ENCODE measurements around the gene GNA14.
"Not testable (repeated sequence)": the region's sequence is repeated elsewhere in the genome, so short reads cannot be mapped to it uniquely, and the experiment has no call there.

The GNA14 gene

DNA sequence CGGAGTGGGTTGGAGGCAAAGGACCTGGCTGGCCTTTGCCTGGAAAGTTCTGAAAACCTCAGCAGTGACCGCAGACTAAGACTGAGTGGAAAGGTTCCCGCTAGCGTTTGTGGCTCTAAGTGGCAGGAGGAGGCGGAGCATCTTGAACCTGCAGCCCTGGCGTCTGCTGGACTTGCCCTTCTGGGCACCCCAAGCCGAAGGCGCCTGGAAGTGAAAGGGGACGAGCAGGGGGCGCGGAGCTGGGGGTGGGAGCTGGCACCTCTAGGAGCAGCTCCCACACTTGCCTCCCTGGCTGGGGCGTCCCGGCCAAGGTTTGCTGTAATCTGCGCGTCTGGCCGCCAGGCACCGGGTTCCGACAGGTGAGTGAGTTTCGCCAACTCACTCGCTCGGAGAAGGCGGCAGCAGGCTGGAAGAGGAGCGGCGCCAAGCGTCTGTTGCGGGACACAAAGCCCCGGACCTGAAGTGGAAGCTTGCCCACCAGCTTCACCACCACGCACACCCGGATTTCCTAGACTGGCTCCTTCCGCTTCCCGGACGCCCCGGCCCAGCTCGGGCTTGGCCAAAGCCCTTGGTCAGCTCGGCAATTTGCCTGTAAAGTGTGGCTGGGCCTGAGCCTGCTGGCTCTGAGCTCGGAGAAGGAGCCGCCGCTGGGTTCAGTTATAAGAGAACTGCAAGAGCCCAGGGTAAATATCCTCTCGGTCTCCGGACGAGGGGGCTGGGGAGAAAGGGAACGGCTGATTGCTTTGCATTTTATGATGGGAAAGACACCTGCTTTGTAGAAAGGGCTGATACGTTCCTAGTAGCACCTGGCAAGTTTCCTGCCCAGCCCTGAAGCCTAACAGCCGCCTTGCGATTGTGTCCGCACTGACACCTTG, at the start of gene GNA14:
Gene GNA14 (minus strand): TSS at position 89 of the 875 bp plus-strand sequence. CDS start 529 bp downstream, outside the sequence.
- DNase-seq (ENCODE audit: low spot score): peak; percentile 34

DNA sequence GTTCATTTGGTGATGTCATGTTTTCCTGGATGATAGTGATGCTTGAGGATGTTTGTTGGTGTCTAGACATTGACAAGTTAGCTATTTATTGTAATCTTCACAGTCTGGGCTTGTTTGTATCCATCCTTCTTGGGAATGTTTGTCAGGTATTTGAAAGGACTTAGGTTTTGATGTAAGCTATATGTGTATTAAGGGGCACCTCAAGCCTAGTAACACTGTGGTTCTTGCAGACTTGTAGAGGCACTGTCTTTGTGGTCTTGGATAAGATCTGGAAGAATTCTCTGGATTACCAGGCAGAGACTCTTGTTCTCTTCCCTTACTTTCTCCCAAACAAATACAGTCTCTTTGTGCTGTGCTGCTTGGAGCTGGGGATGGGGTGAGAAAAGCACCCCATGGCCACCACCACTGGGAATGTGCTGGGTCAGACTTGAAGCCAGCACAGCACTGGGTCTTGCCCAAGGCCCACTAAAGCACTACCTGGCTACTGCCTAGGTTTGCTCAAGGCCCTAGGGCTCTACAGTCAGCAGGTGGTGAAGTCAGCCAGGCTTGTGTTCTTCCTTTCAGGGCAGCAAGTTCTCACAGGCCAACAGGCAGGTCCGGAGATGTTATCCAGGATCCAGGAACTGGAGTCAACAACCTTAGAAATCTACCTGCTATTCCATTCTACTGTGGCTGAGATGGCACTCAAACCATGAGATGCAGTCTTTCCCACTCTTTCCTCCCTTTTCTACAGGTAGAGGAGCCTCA, 49.3 kb upstream of the GNA14 start:
- no peak for DNase-seq (ENCODE audit: low spot score)

DNA sequence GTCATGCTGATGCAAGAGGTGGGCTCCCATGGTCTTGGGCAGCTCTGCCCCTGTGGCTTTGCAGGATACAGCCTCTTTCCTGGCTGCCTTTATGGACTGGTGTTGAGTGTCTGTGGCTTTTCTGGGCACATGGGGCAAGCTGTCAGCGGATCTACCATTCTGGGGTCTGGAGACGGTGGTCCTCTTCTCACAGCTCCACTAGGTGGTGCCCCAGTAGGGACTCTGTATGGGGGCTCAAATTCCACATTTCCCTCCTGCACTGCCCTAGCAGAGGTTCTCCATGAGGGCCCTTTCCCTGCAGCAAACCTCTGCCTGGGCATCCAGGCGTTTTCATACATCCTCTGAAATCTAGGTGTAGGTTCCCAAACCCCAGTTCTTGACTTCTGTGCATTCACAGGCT, 42.6 kb upstream of the GNA14 start:
- not testable (repeated sequence) for DNase-seq (ENCODE audit: low spot score)

DNA sequence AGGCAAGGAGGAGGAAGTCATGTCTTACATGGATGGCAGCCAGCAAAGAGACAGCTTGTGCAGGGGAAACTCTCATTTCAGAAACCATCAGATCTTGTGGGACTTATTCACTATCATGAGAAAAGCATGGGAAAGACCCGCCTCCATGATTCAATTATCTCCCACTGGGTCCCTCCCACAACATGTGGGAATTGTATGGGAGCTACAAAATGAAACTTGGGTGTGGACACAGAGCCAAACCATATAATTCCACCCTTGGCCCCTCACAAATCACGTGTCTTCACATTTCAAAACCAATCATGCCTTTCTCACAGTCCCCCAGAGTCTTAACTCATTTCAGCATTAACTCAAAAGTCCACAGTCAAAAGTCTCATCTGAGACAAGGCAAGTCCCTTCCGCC, 42.0 kb upstream of the GNA14 start:
- not testable (repeated sequence) for DNase-seq (ENCODE audit: low spot score)

DNA sequence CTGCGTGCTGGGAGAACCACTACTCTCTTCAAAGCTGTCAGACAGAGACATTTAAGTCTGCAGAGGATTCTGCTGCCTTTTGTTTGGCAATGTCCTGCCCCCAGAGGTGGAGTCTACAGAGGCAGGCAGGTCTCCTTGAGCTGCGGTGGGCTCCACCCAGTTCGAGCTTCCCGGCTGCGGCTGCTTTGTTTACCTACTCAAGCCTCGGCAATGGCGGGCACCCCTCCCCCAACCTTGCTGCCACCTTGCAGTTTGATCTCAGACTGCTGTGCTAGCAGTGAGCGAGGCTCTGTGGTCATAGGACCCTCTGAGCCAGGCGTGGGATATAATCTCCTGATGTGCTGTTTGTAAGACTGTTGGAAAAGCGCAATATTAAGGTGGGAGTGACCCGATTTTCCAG, 39.6 kb upstream of the GNA14 start:
- DNase-seq (ENCODE audit: low spot score): not testable (repeated sequence)

DNA sequence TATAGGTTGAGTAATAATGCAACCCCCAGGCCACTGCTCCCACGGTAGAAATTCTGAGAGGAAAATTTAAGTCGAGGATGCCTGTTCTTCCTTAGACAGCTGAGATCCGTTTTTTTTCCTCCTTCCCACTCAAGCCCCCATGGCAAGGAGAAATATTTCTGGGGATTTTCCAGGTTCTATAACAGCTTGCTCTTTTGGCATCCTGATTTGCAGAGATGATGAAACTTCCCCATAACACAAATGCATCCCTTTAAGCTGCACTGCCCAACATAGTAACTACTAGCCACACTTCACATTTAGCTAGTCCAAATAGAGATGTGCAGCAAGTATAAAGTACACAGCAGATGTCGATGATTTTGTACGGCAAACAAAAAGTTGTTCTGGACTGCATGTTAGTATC, 32.5 kb upstream of the GNA14 start:
- no peak for DNase-seq (ENCODE audit: low spot score)

DNA sequence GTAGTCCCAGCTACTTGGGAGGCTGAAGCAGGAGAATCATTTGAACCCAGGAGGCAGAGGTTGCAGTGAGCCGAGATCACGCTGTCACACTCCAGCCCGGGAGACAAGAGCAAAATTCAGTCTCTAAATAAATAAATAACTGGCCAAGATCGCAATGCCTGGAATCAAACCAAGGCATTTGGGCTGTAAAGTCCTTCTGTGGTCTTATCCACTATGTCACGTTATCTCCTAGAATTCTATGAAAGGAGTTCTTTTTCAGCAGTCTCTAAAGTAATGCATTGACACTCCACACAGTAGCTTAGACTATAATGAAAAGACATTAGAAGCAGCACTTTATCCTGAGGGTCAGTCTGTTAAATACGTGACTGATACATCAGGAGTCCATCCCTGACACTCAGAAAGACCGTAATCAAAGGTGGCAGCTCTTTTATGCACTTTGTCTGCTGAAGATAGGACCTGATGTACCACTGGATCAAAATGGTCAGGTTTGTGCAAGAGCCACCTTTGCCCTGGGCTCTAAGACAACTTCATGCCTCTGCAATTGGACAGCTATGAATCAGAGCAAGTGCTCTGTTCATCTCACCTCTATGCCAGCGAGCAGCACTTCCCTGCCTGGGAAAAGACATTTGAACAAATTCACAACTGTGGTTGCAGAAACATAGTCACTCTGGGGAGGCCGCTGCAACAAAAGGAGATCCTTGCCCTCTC, 31.7 kb upstream of the GNA14 start:
- no peak for DNase-seq (ENCODE audit: low spot score)

DNA sequence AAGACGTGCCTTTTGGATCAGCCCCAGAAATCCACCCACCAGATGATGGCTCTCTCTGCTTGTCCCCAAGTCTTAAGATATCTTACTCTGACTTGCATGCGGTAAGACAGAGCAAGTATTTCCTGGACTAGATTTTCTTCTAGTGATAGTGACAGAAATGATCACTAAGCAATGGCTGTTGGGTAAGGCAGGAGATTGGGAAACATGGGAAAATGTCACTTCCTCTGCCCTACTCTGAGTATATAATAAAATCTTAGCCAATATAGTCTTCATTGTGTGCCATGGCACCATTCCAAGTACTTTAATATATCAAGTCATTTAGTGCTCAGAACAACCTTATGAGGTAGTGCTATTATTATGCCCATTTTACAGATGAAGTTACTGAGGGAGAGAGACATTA, 31.0 kb upstream of the GNA14 start:
- no peak for DNase-seq (ENCODE audit: low spot score)

DNA sequence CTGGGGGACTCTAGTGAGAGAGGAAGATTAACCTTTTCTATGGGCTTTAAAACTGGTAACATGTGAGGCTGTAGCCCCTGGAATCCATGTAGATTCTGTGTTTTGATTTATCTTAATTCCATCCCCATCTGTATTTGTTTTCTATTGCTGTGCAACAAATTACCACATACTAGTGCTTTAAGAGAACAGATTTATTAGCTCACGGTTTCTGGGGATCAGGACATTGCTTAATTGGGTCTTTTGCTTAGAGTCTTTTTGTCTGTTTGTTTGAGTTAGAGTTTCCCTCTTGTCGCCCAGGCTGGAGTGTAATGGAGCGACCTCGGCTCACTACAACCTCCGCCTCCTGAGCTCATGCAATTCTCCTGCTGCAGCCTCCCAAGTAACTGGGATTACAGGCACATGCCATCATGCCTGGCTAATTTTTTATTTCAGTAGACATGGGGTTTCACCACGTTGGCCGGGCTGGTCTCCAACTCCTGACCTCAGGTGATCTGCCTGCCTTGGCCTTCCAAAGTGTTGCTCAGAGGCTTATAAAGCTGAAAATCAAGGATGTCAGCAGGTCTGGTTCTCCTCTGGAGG, 29.9 kb upstream of the GNA14 start:
- no peak for DNase-seq (ENCODE audit: low spot score)

DNA sequence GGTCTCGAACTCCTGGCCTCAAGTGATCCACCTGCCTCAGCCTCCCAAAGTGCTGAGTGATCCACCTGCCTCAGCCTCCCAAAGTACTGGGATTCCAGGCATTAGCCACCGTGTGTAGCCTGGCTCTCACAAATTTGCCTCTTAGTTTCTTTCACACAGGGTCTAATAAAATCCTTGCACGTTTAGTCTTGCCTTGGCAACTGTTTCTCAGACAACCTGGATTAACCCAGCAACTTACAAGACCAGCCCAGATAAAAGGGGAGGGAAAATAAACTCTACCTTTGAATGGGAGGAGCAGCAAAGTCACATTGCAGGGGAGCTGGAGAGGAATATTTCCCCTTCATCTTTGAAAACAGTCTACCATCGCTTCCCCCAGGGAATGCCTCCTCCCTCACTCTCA, 29.3 kb upstream of the GNA14 start:
- no peak for DNase-seq (ENCODE audit: low spot score)

DNA sequence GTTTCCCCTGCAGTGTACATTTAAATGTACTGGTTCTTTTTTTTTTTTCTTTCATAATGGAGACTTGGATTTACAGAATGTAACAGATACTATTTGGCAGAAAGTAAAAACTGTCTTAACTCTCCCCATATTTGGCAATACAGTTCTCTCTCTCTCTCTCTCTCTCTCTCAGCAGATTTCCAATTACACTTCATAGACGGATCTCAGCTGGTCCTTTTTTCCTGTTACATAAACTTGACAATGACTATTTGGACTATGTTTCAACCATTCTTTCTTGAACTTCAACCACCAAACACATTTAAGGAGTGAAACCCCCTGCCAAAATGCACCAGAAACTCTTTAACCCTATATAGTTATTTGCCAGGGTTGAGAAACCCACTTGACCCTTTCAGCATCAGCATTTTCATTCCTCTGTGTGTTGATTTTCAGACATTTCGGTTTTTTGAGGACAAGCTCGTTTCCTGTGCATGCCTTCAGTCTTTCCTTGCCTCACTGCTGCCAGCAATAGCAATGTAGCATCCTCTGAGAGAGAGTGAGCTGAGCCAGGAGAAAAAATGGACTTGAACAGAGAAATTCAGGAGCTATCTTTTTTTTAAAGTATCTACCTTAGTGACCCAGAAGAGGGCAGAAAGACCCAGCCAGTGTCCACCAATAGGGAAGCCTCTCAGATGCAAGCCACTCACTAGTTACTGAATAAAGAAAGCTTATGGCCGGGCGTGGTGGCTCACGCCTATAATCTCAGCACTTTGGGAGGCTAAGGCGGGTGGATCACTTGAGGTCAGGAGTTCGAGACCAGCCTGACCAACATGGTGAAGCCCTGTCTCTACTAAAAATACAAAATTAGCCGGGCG, 26.0 kb upstream of the GNA14 start:
- no peak for DNase-seq (ENCODE audit: low spot score)

DNA sequence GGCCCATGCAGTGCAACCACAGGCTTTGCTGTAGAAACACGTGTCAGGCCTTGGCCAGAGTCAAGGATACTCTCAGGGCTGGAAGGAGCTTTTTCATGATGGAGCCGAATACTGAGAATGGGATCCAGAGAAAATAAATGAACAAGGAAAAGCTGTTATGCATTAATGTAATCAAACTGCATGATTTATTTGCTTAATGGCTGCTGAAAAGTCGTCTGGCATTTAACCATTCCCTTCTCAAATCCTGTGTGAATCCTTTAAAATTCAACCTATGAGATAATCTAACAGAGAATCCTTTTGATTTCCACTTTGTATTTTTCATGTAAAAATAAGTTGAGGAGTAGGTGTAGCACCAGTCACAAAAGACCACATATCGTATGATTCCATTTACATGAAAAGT, 24.1 kb upstream of the GNA14 start:
- no peak for DNase-seq (ENCODE audit: low spot score)

DNA sequence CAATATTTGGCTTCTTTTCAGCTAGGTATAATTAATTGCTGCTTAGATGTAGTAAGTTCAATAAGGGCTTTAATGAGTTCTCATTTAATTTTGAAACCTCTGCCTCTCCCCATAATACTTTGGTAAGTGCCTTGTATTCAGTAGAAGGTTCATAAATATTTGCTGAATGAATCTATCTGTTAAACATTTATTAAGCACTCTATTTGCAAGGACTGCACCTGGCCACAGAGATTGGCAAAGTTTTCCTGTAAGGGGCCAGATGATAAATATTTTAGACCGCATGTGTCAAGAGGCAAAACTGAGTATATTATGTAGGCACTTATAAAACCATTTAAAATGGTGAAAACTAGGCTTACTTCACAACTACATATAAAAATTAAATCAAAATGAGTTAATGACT, 19.0 kb upstream of the GNA14 start:
- DNase-seq (ENCODE audit: low spot score): no peak

DNA sequence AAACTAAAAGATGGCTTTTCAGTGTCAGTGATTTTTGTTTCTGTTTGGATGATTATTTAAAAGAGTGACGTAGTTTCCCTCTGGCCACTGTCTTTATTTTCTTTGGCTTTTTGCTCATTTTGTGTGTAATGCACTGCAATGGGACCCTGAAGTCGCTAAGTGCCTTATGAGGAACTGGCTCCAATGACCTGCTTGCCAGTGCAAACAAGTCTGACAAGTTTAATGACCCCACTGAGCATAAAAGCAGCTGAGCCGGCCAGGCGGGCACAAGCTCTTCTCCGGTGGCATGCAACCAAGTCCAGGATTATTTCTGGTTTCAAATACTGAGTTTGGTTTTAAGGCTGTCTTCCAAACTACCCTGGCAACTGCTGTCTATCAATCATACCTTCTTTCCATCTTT, 15.6 kb upstream of the GNA14 start:
- DNase-seq (ENCODE audit: low spot score): no peak

DNA sequence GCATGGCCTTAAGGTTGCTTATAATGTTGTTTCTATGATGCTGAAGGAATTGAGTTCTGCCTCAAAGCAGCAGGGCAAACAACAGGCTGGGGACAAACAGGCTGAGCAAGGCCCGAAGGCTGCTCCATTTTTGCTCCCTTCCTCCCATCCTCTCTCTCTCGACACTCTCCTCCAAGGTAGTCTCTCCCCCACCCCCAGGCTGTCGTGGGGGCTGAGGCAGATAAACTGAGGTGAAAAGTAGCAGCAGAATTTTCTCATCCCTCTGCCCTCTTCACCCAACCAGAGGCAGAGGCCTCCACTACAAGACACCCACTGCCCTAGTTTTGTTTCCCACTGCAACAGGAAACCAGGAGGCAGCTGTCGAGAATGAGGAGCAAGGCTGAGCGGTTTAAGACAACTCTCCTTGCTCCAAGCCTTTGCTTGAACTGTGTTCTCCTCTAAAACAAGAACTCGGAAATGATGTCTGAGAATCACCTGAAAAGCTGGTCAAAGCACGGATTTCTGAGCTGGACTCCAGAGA, 13.5 kb upstream of the GNA14 start:
- DNase-seq (ENCODE audit: low spot score): no peak

DNA sequence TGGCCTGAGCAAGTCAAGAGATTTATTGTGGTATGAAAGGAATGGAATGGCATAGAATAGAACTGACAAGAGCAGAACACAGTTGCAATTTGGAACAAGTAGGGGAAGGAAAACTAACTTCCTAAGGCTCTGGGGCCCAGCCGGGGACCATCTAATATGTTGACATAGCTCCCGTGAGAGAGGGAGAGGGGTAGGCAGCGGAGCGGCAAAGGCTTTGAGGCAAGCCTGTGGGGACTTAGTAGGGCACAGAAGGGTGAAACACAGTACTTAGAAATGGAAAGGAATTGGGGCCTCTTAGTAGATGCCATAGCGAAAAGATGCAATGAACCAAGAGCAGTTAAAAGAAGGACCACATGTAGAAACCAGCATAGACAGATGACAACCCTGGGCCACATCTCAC, 11.8 kb upstream of the GNA14 start:
- no peak for DNase-seq (ENCODE audit: low spot score)

DNA sequence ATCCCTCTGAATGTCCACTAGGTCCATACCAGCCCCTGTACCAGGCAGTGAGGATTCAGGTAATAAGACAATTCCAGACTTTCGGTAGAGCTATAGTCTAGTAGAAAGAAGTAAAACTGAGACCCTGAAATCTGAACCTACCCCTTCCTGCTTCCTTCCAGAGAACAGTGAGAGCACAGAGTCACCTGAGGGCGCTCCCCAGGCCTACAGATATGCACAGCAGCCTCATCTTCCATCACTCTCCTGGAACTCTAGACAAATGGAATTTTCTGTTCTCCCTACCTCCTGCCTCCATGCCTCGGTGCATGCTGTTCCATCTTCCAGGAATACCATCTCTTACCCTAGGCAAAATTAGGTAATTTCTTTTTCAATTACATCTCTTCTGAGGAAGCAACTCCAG, 3.1 kb upstream of the GNA14 start:
- DNase-seq (ENCODE audit: low spot score): no peak

DNA sequence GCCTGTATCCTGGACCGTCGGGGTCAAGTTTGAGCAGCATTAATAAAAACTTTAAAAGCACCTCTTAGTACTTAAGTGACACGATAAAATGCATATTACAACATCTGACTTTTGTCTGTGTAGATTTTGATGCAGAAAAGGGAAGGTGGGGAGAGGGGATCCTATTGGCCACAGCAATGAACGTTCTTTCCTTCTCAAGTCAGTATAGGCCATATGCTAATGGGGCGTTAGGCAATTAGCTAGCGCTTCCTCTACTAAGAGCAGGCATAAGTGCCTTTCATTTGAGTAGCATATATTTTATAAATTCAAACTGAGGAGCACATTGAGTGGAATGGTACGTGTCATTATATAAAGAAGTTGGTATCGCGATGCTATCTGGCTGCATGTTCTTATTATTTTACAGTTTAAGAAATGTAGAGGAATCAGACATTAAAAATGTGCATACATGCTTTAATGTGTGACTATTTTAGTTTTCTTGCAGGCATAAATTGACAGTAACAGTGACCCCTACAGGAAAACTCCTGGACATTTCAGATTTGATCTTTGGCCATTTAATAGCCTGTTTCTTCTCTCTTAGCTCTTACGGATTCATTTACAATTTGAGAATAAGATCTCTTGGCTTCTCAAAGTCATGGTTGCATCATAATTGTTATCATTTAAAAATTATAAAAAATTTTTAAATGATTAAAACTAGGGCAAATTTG, 1.1 kb upstream of the GNA14 start:
- DNase-seq (ENCODE audit: low spot score): no peak

DNA sequence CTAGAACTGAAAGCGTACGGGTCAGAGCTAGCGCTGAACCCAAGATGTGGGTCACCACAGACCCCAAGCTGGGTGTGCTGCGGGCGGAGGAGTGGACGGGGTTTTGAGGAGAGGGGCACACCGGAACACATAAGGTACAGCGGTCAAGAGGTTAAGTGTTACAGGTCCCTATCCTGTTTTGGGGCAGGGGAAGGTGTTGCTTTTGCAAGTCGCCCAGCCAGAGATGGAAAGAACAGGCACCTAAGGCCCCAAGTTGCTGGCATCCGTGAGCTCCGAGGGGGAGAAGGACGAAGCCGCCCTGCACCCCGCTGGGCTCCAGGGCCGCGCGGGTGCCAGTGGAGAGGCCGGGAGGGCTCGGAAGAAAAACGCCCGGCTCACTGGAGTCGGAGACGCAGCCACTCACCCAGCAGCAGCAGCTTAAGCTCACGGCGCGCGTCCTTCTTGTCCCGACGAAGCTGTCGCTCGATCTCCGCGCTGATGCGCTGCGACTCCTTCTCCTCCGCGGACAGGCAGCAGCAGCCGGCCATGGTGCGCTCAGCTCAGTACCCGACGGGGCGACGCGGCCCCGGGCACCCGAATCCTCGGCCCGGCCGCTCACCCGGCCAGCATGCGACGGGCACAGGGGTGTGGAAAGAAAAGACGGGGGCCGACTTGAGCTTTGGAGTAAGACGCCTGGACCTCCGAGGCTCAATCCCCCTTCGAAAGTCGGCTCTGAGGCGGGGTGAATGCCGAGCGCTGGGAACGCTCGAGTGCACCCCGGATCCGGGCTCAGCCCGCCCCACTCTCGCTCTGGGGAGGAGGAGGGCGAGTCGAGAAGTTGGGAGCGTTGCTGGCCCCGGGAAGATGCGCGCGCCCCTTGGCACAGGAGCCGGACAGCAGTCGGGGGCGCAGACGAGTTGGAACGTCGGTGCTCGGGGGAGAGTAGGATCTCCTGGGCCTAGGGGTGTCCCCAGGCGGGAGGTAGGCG, 572 bp downstream of the GNA14 start:
- DNase-seq (ENCODE audit: low spot score): peak; percentile 49
